Brain microvascular endothelial cell (primary cell): Measurements from ENCODE around the gene PPARG.
"Not testable (repeated sequence)": the region's sequence is repeated elsewhere in the genome, so short reads cannot be mapped to it uniquely, and the experiment has no call there.

ENCODE experiments used
- DNase-seq: peaks from one replicate; pipeline ENCODE4 v3.0.0-alpha.2; 2020
- H3K27ac ChIP-seq: fragments of 250-450 bp; sonication (Bioruptor Pico); 2 replicates; pipeline ENCODE4 v1.5.1; 2020; ENCODE audit warnings: mild to moderate bottlenecking, moderate library complexity
- H3K27me3 ChIP-seq: fragments of 250-450 bp; sonication (Bioruptor Pico); replicated peaks from 2 replicates; pipeline ENCODE4 v1.5.1; 2020; ENCODE audit warnings: mild to moderate bottlenecking
- H3K36me3 ChIP-seq: fragments of 250-450 bp; sonication (Bioruptor Pico); replicated peaks from 2 replicates; pipeline ENCODE4 v1.5.1; 2020; ENCODE audit warnings: mild to moderate bottlenecking
- H3K4me3 ChIP-seq: 2 replicates; pipeline ENCODE4 v1.5.1; 2011; ENCODE audit warnings: low read depth, mild to moderate bottlenecking, control low read depth, low read length, moderate library complexity
- in situ Hi-C: cut with HindIII; loops from 2 replicates; pipeline ENCODE4 v1.10.0; 2017; ENCODE audit warnings: low sequenced_read_pairs, low pct_ligation_motif_present
- TF ChIP-seq, protein P1 (sequence below): IDR thresholded peaks from 2 replicates; pipeline ENCODE4 v1.5.1; 2011; ENCODE audit warnings: low read depth, mild to moderate bottlenecking, moderate library complexity, low read length, control low read depth, inconsistent platforms; ENCODE audit errors: missing control alignments

PPARG gene

DNA sequence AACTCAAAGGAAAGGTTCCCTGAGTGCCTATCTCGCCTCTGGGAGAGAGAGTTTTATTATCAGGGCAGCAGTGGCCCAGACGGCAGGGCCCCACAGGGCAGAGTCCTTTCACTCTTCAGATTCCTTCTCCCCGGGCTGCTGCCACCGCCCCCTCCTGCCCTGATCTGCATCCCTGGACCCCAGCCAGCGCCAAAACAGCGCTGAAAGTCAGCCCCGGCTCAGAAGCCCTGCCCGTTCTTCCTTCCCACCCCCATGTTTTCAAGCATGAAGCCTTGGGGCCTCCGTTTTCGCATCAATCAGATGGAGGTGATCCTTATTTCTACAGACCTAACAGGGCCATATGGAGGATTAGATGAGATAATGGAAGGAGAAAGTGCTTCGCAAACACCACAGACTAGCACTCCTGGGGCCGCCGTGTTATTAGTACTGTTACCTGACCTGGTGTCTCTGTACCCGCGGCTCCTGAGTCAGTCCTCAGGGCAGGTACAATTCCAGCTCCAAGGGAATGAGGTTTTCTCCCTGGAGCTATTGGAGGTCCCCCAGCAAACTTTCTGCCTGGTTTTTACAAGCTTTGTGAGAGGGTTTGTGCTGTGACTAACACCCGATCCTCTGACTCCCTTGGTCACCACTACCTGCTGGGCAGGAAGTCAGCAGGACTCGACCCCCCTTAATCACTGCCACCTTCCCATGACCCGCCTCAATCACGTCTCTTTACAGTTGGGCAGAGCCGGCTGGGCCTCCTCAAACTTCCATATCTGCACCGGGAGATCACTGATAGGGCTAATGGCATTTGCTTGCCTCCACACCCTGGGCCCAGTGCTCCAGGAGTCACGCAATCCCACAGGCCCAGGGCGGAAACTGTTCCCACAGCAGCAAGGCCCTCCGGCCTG lies 156.0 kb downstream of the PPARG start:
- TF ChIP-seq, protein P1, sequence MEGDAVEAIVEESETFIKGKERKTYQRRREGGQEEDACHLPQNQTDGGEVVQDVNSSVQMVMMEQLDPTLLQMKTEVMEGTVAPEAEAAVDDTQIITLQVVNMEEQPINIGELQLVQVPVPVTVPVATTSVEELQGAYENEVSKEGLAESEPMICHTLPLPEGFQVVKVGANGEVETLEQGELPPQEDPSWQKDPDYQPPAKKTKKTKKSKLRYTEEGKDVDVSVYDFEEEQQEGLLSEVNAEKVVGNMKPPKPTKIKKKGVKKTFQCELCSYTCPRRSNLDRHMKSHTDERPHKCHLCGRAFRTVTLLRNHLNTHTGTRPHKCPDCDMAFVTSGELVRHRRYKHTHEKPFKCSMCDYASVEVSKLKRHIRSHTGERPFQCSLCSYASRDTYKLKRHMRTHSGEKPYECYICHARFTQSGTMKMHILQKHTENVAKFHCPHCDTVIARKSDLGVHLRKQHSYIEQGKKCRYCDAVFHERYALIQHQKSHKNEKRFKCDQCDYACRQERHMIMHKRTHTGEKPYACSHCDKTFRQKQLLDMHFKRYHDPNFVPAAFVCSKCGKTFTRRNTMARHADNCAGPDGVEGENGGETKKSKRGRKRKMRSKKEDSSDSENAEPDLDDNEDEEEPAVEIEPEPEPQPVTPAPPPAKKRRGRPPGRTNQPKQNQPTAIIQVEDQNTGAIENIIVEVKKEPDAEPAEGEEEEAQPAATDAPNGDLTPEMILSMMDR, result no peak
- Histone ChIP-seq H3K4me3 (no peak overlapping the region), H3K27me3 (no peaks in the 10 kb centered on the region), H3K36me3 (no peaks in the 10 kb centered on the region), H3K27ac (no peak overlapping the region)
- DNase-seq, result peak; percentile 19
- in situ Hi-C loops, result no loop called here

DNA sequence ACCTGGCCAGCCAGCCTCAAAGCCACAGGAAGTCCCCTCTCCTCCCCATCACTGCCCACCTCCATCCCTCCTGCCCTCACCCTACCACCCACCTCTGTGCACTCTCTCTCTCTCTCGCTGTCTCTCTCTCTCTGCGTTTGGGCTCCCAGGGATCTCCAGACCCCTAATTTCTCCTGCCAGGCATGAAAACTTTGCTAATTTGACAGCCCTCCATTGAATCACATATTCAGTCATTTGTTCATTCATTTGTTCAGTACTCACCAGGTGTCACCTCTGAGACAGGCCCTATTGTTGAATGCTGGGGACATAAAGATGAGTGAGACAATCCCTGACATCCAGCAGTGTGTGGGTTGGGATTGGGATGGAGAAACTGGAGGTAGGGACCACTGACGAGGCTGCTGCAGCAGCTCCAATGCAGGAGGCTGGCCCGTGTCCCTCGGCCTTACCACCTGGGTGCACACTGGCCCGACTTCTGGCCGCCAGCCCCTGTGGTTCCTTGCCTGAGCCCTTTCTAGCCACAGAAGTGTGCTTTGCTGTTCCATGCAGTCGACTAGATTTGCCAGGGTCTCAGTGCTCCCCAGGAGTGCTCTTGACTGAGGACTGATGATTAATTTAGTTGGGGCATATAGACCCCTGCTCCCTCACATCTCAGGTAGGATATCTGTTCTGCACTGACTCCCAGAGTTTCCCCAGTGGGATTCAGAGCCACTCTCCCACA lies 156.8 kb downstream of the PPARG start:
- TF ChIP-seq, protein P1, result no peak
- DNase-seq, result no peak
- no peak overlapping the region for H3K27ac ChIP-seq
- H3K27me3 ChIP-seq, result no peaks in the 10 kb centered on the region
- H3K36me3 ChIP-seq, result no peaks in the 10 kb centered on the region
- in situ Hi-C loops, result no loop called here
- H3K4me3 ChIP-seq, result no peak overlapping the region

- H3K4me3 ChIP-seq, result no peak overlapping the region
- TF ChIP-seq, protein P1, result no peak
- DNase-seq, result no peak
- H3K27ac ChIP-seq, result no peak overlapping the region
- in situ Hi-C loops, result no loop called here
- H3K36me3 ChIP-seq, result no peaks in the 10 kb centered on the region
- no peaks in the 10 kb centered on the region for H3K27me3 ChIP-seq
Measured at GRCh38 chr3:12446298-12446697, 157.4 kb downstream of the PPARG start.

DNA sequence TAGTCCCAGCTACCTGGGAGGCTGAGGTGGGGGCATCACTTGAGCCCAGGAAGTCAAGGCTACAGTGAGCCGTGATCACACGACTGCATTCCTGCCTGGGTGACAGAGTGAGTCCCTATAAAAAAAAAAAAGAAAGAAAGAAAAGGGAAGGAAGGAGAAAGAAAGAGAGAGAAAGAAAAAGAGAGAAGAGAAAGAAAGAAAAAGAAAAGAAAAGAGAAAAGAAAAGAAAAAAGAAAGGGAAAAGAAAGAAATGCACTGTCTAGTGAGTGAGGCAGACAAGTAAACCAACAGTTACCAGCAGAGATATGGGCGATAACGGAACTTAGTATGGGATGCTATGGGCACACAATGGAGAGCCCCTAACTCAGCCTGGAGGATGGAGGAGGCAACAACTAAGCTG lies 158.2 kb downstream of the PPARG start:
- Histone ChIP-seq H3K4me3 (no peak overlapping the region), H3K27me3 (no peaks in the 10 kb centered on the region), H3K36me3 (no peaks in the 10 kb centered on the region), H3K27ac (no peak overlapping the region)
- TF ChIP-seq, protein P1, result no peak
- in situ Hi-C loops, result no loop called here
- DNase-seq, result no peak

DNA sequence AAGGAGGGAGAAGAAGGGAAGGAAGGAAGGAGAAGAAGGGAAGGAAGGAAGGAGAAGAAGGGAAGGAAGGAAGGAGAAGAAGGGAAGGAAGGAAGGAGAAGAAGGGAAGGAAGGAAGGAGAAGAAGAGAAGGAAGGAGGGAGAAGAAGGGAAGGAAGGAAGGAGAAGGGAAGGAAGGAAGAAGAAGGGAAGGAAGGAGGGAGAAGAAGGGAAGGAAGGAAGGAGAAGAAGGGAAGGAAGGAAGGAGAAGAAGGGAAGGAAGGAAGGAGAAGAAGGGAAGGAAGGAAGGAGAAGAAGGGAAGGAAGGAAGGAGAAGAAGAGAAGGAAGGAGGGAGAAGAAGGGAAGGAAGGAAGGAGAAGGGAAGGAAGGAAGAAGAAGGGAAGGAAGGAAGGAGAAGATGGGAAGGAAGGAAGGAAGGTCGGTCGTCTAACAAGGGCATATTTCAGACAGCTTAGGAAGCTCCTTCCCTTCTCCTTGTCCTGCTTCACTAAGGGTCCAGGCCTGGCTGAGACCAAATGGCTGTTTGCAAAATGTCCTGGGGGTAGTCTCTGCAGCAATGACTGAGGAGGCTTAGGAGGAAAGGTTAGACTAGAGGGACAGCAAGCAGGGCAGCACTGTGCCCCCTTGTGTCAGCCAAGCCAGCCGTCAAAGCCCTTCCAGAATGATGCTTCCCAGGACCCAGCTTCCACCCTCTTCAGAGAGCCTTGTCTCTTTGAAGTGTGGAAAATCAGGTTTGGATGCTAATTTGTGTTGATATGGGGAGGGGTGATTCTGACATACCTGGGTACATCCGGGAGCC lies 159.7 kb downstream of the PPARG start:
- H3K27me3 ChIP-seq, H3K27ac ChIP-seq, in situ Hi-C loops, H3K36me3 ChIP-seq, H3K4me3 ChIP-seq, DNase-seq: not testable (repeated sequence)
